IPS-18a (cell line): ENCODE results near the gene GTPBP4.

Experiments
- H3K27ac ChIP-seq: one replicate; pipeline ENCODE4 v1.5.1; 2013; ENCODE audit warnings: low read length
- H3K27me3 ChIP-seq: one replicate; pipeline ENCODE4 v1.6.1; 2013; ENCODE audit warnings: mild to moderate bottlenecking, low read length; ENCODE audit not compliant: control insufficient read depth, insufficient read depth
- H3K36me3 ChIP-seq: one replicate; pipeline ENCODE4 v1.6.1; 2013; ENCODE audit warnings: low read depth, low read length; ENCODE audit not compliant: control insufficient read depth
- H3K4me1 ChIP-seq: one replicate; pipeline ENCODE4 v1.6.1; 2013; ENCODE audit warnings: low read depth, low read length; ENCODE audit not compliant: control insufficient read depth
- H3K4me3 ChIP-seq: one replicate; pipeline ENCODE4 v1.5.1; 2013; ENCODE audit warnings: low read length
- H3K9ac ChIP-seq: one replicate; pipeline ENCODE4 v1.6.1; 2013; ENCODE audit warnings: mild to moderate bottlenecking, low read length, moderate library complexity
- H3K9me3 ChIP-seq: one replicate; pipeline ENCODE4 v1.6.1; 2013; ENCODE audit warnings: low read depth, low read length; ENCODE audit not compliant: control insufficient read depth

Gene GTPBP4

GRCh38 chr10:1019362-1019761, 31.1 kb downstream of the GTPBP4 start:
- Histone ChIP-seq H3K27ac (no peak overlapping the region), H3K4me1 (no peaks in the 10 kb centered on the region), H3K9me3 (no peaks in the 10 kb centered on the region), H3K36me3 (peaks cover 46% of the 10 kb centered on the region), H3K4me3 (no peak overlapping the region), H3K27me3 (no peaks in the 10 kb centered on the region), H3K9ac (no peak overlapping the region)

GRCh38 chr10:1020460-1020859, 32.2 kb downstream of the GTPBP4 start:
- H3K4me3 ChIP-seq, result no peak overlapping the region
- peaks cover 37% of the 10 kb centered on the region for H3K36me3 ChIP-seq
- H3K27ac ChIP-seq, result no peak overlapping the region
- H3K27me3 ChIP-seq, result no peaks in the 10 kb centered on the region
- no peaks in the 10 kb centered on the region for H3K4me1 ChIP-seq
- no peaks in the 10 kb centered on the region for H3K9me3 ChIP-seq
- no peak overlapping the region for H3K9ac ChIP-seq

GRCh38 chr10:1020958-1021357, 32.7 kb downstream of the GTPBP4 start:
- Histone ChIP-seq H3K9me3 (no peaks in the 10 kb centered on the region), H3K4me1 (no peaks in the 10 kb centered on the region), H3K4me3 (no peak overlapping the region), H3K27ac (no peak overlapping the region), H3K27me3 (no peaks in the 10 kb centered on the region), H3K36me3 (peaks cover 32% of the 10 kb centered on the region), H3K9ac (no peak overlapping the region)

GRCh38 chr10:1022413-1022812, 34.2 kb downstream of the GTPBP4 start:
- Histone ChIP-seq H3K27ac (no peak overlapping the region), H3K36me3 (peaks cover 17% of the 10 kb centered on the region), H3K9me3 (no peaks in the 10 kb centered on the region), H3K9ac (no peak overlapping the region), H3K4me1 (no peaks in the 10 kb centered on the region), H3K27me3 (no peaks in the 10 kb centered on the region), H3K4me3 (no peak overlapping the region)

- peaks cover 8% of the 10 kb centered on the region for H3K36me3 ChIP-seq
- no peaks in the 10 kb centered on the region for H3K4me1 ChIP-seq
- no peak overlapping the region for H3K9ac ChIP-seq
- no peak overlapping the region for H3K27ac ChIP-seq
- H3K27me3 ChIP-seq, result no peaks in the 10 kb centered on the region
- H3K4me3 ChIP-seq, result no peak overlapping the region
- H3K9me3 ChIP-seq, result no peaks in the 10 kb centered on the region
These were observed 35.9 kb downstream of the GTPBP4 start for GRCh38 chr10:1024103-1024502.

- no peaks in the 10 kb centered on the region for H3K4me1 ChIP-seq
- no peaks in the 10 kb centered on the region for H3K27me3 ChIP-seq
- H3K36me3 ChIP-seq, result no peaks in the 10 kb centered on the region
- H3K9ac ChIP-seq, result no peak within 1 kb of the TSS
- H3K9me3 ChIP-seq, result no peaks in the 10 kb centered on the region
- H3K4me3 ChIP-seq, result no peak within 1 kb of the TSS
- H3K27ac ChIP-seq, result no peak within 1 kb of the TSS
These were observed 37.4 kb downstream of the GTPBP4 start, which contains the start of gene IDI2 for GRCh38 chr10:1025683-1026082. Gene IDI2 (minus strand): TSS chr10:1025859. CDS start chr10:1024723, 1,136 bp downstream.

- H3K4me3 ChIP-seq, result no peak overlapping the region
- H3K36me3 ChIP-seq, result no peaks in the 10 kb centered on the region
- no peaks in the 10 kb centered on the region for H3K9me3 ChIP-seq
- H3K4me1 ChIP-seq, result no peaks in the 10 kb centered on the region
- no peak overlapping the region for H3K27ac ChIP-seq
- no peak overlapping the region for H3K9ac ChIP-seq
- no peaks in the 10 kb centered on the region for H3K27me3 ChIP-seq
These were observed 38.3 kb downstream of the GTPBP4 start for GRCh38 chr10:1026578-1026977.

- no peak overlapping the region for H3K4me3 ChIP-seq
- no peaks in the 10 kb centered on the region for H3K9me3 ChIP-seq
- H3K27ac ChIP-seq, result no peak overlapping the region
- no peaks in the 10 kb centered on the region for H3K27me3 ChIP-seq
- no peak overlapping the region for H3K9ac ChIP-seq
- H3K4me1 ChIP-seq, result no peaks in the 10 kb centered on the region
- no peaks in the 10 kb centered on the region for H3K36me3 ChIP-seq
These were observed 41.6 kb downstream of the GTPBP4 start for GRCh38 chr10:1029838-1030237.

GRCh38 chr10:1033601-1034000, 45.4 kb downstream of the GTPBP4 start:
- Histone ChIP-seq H3K4me1 (peaks cover 7% of the 10 kb centered on the region), H3K9me3 (no peaks in the 10 kb centered on the region), H3K27me3 (no peaks in the 10 kb centered on the region), H3K36me3 (peaks cover 3% of the 10 kb centered on the region), H3K9ac (no peak overlapping the region), H3K4me3 (no peak overlapping the region), H3K27ac (no peak overlapping the region)

- no peak overlapping the region for H3K9ac ChIP-seq
- H3K9me3 ChIP-seq, result no peaks in the 10 kb centered on the region
- peaks cover 7% of the 10 kb centered on the region for H3K4me1 ChIP-seq
- no peaks in the 10 kb centered on the region for H3K27me3 ChIP-seq
- no peak overlapping the region for H3K27ac ChIP-seq
- no peak overlapping the region for H3K4me3 ChIP-seq
- peaks cover 11% of the 10 kb centered on the region for H3K36me3 ChIP-seq
These were observed 46.5 kb downstream of the GTPBP4 start for GRCh38 chr10:1034758-1035157.

- H3K9ac ChIP-seq, result no peak overlapping the region
These were observed 47.0 kb downstream of the GTPBP4 start for GRCh38 chr10:1035201-1035600.

GRCh38 chr10:1036341-1036791, 48.1 kb downstream of the GTPBP4 start:
- Histone ChIP-seq H3K36me3 (peaks cover 27% of the 10 kb centered on the region), H3K4me1 (peaks cover 7% of the 10 kb centered on the region), H3K27me3 (no peaks in the 10 kb centered on the region), H3K27ac (no peak overlapping the region), H3K4me3 (no peak overlapping the region), H3K9ac (no peak overlapping the region), H3K9me3 (no peaks in the 10 kb centered on the region)

More at GRCh38 chr10:1035201-1035600, 47.0 kb downstream of the GTPBP4 start:
- H3K4me1 ChIP-seq, result peaks cover 7% of the 10 kb centered on the region
- H3K36me3 ChIP-seq, result peaks cover 15% of the 10 kb centered on the region
- no peaks in the 10 kb centered on the region for H3K9me3 ChIP-seq
- H3K27me3 ChIP-seq, result no peaks in the 10 kb centered on the region
- no peak overlapping the region for H3K27ac ChIP-seq
- no peak overlapping the region for H3K4me3 ChIP-seq
